NCI-H2107 (cell line): ENCODE results near the gene PTPRM.

Experiments
- DNase-seq: peaks from one replicate; lab custom pipeline; 2025; lab: John Stamatoyannopoulos, UW

Gene PTPRM

GRCh38 chr18:7566567-7567473 lies at the start of gene PTPRM:
PTPRM (plus strand) TSS chr18:7567316; CDS start chr18:7567819, 503 bp downstream.
- DNase-seq = peak; percentile 20

GRCh38 chr18:7517852-7518251 lies 49.3 kb upstream of the PTPRM start:
- no peak for DNase-seq

- DNase-seq = no peak
Measured at GRCh38 chr18:7520200-7520785, 46.8 kb upstream of the PTPRM start.

GRCh38 chr18:7521226-7521856 lies 45.8 kb upstream of the PTPRM start:
- DNase-seq = no peak

- no peak for DNase-seq
Measured at GRCh38 chr18:7523772-7524171, 43.3 kb upstream of the PTPRM start.

GRCh38 chr18:7524786-7525185 lies 42.3 kb upstream of the PTPRM start:
- DNase-seq = no peak

GRCh38 chr18:7532942-7533341 lies 34.2 kb upstream of the PTPRM start:
- no peak for DNase-seq

- DNase-seq = no peak
Measured at GRCh38 chr18:7535436-7536205, 31.5 kb upstream of the PTPRM start.

- no peak for DNase-seq
Measured at GRCh38 chr18:7537145-7537544, 30.0 kb upstream of the PTPRM start.

- DNase-seq = no peak
Measured at GRCh38 chr18:7541835-7542234, 25.3 kb upstream of the PTPRM start.

GRCh38 chr18:7544686-7545085 lies 22.4 kb upstream of the PTPRM start:
- DNase-seq = no peak

- DNase-seq = no peak
Measured at GRCh38 chr18:7545734-7546133, 21.4 kb upstream of the PTPRM start.

GRCh38 chr18:7548221-7548620 lies 18.9 kb upstream of the PTPRM start:
- DNase-seq = no peak

GRCh38 chr18:7548721-7549120 lies 18.4 kb upstream of the PTPRM start:
- DNase-seq = no peak

- DNase-seq = no peak
Measured at GRCh38 chr18:7557973-7558372, 9.1 kb upstream of the PTPRM start.

GRCh38 chr18:7558769-7559168 lies 8.3 kb upstream of the PTPRM start:
- no peak for DNase-seq

GRCh38 chr18:7559709-7560319 lies 7.3 kb upstream of the PTPRM start:
- no peak for DNase-seq

- no peak for DNase-seq
Measured at GRCh38 chr18:7561909-7562460, 5.1 kb upstream of the PTPRM start.

GRCh38 chr18:7562491-7562890 lies 4.6 kb upstream of the PTPRM start:
- DNase-seq = no peak

GRCh38 chr18:7565677-7566076 lies 1.4 kb upstream of the PTPRM start:
- DNase-seq = no peak

GRCh38 chr18:7566244-7566566 lies 911 bp upstream of the PTPRM start:
- DNase-seq = no peak
